Measurements from ENCODE around the gene TLX3. TPM values are rescaled to one million over a fixed set of nuclear protein-coding genes. Genes with fewer than 3 reads are reported as not detected.

The TLX3 gene
- total and polyA plus RNA-seq, 2 of the 8 experiments (the other 6 are each of a cell fraction or from before 2014, with no cell fraction given): not detected

DNA sequence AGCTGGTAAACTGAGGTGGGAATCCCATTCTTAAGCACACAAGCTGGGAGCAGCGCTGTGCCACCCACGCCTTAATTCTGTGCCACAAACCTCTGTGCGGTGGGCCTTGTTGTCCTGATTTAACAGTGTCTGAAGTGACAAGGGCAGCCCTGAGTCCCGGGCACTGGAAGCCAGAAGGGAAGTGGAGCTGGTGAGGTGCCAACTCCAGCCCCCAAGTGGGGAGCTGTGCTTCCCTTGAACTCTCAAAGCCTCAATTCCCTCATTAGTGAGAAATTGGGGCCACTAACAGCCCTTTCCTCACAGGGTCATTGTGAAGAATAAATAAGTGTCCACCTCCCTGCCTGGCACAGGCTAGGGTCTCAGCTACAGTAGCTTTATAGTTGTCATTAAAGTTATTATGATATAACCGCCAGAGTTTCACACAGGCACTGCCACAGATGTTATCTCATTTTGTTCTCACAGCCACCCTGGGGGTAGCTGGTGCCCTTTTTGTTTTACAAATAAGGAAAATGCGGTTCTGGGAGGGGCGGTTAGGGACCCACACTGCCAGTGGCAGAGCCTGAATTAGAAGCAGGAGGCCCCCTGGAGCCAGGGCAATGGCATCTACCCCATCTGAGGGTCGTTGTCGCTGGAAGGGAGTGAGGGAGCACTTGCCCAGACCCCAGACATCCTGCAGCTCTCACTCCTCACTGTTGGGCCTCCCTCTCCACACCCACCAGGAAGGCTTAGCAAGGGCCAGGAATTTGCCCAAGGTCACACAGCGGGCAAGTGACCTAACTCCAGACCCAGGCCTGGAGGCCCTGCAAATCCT, 2.1 kb upstream of the TLX3 start (continued):
- TF ChIP-seq HDAC2 (IDR thresholded peaks at IDR 0.05; ENCODE audit: borderline replicate concordance in 1 of 2, low read depth in 2 of 2, low read length in 2 of 2) (0 out of 4 replicates have a peak, but pooled peaks of 1 of the 2 experiments have one; percentile 50), GABPA (IDR thresholded peaks at IDR 0.05; ENCODE audit: borderline replicate concordance, insufficient read depth, low read length) (0 out of 2 replicates have a peak, but pooled peaks have one; percentile 35), BCL11A (IDR thresholded peaks at IDR 0.05; ENCODE audit: low read depth in 2 of 2, low read length in 2 of 2) (no peak), GTF2F1 (IDR thresholded peaks at IDR 0.05; ENCODE audit: borderline replicate concordance, low read depth, low read length) (no peak), TEAD4 (IDR thresholded peaks at IDR 0.05; ENCODE audit: low read depth, low read length) (no peak), BRCA1 (IDR thresholded peaks at IDR 0.05; ENCODE audit: low read depth, low read length) (no peak), POLR2A (IDR thresholded peaks at IDR 0.05; ENCODE audit: control extremely low read depth in 1 of 2, low read depth in 2 of 2, low read length in 2 of 2) (no peak), FOSL1 (IDR thresholded peaks at IDR 0.05; ENCODE audit: insufficient read depth, low read depth, low read length) (no peak), POLR2AphosphoS5 (IDR thresholded peaks at IDR 0.05; ENCODE audit: low read depth, low read length) (peak; percentile 74), TCF12 (IDR thresholded peaks at IDR 0.05; ENCODE audit: low read depth, low read length) (peak; percentile 48; the same call in 1 of the 2 replicates), MAFK (IDR thresholded peaks at IDR 0.05; ENCODE audit: low read depth, low read length) (no peak)
- TF ChIP-seq, protein P1, sequence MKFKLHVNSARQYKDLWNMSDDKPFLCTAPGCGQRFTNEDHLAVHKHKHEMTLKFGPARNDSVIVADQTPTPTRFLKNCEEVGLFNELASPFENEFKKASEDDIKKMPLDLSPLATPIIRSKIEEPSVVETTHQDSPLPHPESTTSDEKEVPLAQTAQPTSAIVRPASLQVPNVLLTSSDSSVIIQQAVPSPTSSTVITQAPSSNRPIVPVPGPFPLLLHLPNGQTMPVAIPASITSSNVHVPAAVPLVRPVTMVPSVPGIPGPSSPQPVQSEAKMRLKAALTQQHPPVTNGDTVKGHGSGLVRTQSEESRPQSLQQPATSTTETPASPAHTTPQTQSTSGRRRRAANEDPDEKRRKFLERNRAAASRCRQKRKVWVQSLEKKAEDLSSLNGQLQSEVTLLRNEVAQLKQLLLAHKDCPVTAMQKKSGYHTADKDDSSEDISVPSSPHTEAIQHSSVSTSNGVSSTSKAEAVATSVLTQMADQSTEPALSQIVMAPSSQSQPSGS (IDR thresholded peaks at IDR 0.05; ENCODE audit: low read length): no peak
- TF ChIP-seq, protein P2, sequence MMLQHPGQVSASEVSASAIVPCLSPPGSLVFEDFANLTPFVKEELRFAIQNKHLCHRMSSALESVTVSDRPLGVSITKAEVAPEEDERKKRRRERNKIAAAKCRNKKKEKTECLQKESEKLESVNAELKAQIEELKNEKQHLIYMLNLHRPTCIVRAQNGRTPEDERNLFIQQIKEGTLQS (IDR thresholded peaks at IDR 0.05; ENCODE audit: insufficient read depth, low read depth, low read length): no peak
- TF ChIP-seq, protein P3, sequence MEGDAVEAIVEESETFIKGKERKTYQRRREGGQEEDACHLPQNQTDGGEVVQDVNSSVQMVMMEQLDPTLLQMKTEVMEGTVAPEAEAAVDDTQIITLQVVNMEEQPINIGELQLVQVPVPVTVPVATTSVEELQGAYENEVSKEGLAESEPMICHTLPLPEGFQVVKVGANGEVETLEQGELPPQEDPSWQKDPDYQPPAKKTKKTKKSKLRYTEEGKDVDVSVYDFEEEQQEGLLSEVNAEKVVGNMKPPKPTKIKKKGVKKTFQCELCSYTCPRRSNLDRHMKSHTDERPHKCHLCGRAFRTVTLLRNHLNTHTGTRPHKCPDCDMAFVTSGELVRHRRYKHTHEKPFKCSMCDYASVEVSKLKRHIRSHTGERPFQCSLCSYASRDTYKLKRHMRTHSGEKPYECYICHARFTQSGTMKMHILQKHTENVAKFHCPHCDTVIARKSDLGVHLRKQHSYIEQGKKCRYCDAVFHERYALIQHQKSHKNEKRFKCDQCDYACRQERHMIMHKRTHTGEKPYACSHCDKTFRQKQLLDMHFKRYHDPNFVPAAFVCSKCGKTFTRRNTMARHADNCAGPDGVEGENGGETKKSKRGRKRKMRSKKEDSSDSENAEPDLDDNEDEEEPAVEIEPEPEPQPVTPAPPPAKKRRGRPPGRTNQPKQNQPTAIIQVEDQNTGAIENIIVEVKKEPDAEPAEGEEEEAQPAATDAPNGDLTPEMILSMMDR (IDR thresholded peaks at IDR 0.05; ENCODE audit: control extremely low read depth in 1 of 3, insufficient read depth in 1 of 3, low read depth in 1 of 3, low read length in 3 of 3): peak in 1 of 3 experiments; percentile 1; a peak in 1 of 4 replicates

Data from H1 (cell line).